Raji (cell line): ENCODE measurements around the gene PPA1.

Source experiments
- POLR2A ChIP-seq: IDR thresholded peaks from 2 replicates; pipeline ENCODE4 v1.6.1; 2011; ENCODE audit warnings: low read depth, low read length, control low read depth; ENCODE audit not compliant: insufficient read depth

The PPA1 gene

DNA sequence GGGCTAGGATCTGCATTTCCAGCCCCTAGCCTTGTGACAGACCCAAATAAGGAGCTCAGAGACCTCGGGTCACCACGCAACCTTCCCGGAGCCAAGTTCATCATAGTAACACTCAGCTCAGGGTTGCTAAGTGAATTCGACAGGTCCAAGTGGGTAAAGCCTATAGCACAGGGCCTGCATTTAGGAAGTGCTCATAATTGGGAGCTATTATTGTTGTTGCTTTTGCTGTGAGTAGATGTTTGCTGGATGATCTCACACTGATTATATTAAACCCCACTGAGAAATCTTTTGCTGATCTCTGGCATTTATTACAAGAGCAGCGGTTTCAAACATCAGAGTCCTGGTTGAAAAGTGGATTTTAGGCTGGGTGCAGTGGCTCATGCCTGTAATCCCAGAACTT is 42.6 kb downstream of the PPA1 start:
- no peak for TF ChIP-seq POLR2A

DNA sequence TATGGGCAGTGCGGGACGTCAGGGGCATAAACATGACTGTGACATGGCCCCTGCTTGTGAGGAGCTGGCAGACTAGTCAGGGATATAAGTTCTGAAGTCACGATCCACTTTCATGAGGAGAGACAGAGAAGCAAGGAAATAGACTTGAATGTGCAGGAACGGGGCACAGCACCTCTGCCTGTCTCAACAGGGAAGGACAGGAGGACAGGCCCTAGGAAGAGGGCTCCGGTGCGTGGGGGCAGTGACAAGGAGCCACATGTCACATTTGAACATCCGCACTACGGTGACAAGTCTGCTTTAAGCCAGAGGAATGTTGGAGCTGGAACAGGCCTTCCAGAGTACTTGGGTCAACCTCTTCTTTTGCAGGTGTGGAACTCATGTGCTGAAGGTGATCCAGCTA is 43.1 kb downstream of the PPA1 start:
- TF ChIP-seq POLR2A, result no peak

DNA sequence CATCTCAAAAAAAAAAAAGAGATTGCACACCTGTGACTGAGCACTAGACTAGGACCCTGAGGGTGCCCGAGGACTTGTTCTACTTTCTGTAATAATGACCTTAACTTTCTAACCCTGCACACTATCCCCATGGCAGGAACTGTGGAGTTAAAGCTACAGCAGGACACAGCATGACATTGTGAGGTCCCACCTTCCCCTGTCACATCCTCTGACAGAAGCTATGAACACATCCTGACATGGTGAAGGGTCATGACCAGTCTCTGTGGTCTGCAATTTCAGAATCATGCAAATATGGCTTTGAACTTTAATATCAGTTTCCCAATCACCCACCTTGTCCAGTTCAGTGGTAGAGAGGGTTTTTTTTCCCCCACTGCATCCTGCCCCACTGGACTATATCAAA is 44.5 kb downstream of the PPA1 start:
- no peak for TF ChIP-seq POLR2A

DNA sequence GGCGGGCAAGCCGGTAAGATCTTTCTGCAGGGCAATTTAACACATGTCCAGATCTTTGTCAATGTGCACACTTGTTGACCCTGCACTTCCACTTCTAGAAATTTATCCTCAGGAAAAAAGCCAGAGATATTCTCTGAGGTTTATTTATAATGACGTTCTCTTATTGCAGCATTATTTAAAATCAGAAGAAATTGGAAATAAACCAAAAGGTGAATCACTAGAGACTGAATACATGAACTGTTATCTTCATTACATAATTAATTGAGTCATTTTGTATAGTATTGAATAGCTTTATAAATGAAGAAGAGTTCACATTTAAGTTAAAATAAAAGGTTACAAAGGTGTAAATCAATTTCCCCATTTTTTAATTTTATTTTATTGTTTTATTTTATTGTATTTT is 46.7 kb downstream of the PPA1 start:
- no peak for TF ChIP-seq POLR2A

DNA sequence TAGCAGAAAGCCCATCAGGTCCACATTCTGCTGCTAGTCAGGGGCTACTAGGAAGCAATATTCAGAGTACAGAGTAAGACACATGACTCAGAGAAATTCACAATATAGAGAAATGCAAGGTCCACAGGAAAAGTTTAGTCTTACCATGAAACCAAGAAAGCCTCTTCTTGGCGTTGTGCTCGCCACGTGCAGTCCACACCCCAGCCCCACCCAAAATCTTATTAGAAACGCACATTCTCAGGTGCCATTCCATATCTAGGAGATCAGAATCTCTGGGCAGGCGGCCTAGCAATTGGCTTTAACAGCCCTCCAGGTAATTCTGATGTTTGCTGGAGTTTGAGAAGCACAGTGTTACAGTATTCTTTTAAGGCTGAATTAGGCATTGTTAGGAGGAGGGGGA is 47.1 kb downstream of the PPA1 start:
- TF ChIP-seq POLR2A, result no peak

DNA sequence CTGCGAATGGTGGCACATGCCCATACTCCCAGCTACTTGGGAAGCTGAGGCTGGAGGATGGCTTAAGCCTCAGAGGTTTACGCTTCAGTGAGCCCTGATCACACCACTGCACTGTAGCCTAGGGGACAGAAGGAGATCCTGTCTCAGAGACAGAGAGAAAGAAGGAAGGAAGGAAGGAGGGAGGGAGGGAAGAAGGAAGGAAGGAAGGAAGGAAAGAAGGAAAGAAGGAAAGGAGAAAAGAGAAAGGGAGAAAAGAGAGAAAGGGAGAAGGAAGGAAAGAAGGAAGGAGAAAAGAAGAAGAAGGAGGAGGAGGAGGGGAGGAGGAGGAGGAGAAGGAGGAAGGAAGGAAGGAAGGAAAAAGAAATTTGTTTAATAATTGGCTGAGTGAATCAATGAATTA is 49.9 kb downstream of the PPA1 start:
- no peak for TF ChIP-seq POLR2A

DNA sequence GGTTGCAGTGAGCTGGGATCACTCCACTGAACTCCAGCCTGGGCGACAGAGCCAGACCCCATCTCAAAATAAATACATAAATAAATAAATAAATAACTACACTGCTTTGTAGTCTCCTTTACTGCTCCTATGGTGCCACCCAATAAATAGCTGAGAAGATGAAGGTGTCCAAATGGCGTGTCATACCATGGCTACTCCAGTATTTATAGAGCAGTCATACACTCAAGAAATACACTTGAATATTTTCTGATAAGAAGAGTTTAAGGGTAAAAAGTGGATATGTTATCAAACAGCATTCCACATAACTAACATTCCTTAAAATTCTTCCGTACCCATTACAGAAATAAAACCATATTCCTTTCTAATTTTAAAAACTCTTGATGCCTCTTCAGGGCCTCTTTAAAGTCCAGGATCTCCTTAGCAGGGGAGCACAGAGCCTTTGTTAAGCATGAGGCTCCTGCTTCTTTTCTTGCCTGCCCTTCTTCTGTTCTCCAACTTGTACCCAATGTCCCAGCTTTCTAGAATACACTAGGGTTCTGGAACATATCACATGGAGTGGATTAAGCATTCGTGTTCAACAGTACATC is 55.0 kb downstream of the PPA1 start:
- no peak for TF ChIP-seq POLR2A

DNA sequence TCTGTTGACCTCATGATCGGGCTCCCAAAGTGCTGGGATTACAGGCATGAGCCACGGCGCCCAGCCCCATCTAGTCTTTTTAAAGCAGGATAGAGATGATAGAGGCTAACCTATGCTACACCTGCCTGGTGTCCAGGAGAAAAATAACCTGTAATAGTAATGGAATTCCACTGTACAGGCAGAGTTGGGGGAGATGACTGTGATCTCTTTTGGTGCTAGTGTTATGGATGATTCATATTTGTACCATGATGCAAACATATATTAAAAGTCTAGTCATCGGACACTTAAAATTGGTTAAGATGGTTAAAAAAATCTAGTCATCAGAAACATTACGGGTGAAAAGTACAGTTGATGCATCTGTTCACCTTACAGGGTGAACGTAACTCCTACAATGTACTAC is 56.8 kb downstream of the PPA1 start:
- no peak for TF ChIP-seq POLR2A

DNA sequence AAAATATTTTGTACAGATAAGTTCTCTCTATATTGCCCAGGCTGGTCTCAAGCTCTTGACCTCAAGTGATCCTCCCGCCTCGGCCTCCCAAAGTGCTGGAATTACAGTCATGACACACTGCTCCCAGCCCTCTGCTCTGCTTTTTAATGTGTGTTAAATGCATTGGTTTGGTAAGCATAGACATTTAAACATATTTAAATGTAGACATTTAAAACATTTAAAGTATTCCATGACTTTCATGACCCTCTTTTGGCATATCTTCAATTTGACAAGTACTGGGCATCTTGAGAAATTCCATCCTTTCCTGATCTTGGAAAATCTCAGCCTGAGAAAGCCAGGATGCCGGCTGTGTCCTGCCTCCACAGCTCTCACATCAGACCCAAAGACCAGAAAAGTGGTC is 57.7 kb downstream of the PPA1 start:
- TF ChIP-seq POLR2A, result no peak

DNA sequence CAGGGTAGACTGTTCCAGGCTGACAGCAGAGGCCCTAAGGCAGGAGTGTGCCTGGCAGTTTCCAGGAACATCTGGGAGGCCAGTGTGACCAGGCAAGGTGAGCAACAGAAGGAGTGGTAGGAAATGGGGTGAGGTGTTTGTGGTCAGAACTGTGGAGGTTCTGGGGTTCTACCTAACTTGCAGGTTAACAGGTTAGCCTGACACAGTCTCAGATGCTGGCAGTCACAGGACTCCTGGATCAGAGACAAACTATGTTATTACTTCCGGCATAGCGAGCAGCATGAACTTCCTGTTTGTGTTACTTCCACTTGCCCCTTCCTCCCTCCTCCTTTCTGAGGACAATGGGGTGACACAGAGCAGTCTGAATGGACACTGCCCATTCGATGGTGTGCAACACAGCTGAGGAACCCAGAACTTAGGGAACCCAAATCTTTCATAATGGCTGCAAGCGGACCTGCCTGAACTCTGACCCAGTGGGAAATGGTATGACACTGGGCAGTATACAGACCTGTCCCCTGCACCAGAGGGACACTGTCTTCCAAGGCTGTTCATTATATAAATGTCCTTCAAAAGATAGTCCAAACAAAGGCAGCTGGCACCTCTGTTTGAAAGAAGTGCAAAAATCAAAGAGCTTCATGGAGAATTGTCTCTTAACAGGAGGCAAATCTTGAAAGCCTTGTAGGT is 59.0 kb downstream of the PPA1 start:
- TF ChIP-seq POLR2A, result no peak

DNA sequence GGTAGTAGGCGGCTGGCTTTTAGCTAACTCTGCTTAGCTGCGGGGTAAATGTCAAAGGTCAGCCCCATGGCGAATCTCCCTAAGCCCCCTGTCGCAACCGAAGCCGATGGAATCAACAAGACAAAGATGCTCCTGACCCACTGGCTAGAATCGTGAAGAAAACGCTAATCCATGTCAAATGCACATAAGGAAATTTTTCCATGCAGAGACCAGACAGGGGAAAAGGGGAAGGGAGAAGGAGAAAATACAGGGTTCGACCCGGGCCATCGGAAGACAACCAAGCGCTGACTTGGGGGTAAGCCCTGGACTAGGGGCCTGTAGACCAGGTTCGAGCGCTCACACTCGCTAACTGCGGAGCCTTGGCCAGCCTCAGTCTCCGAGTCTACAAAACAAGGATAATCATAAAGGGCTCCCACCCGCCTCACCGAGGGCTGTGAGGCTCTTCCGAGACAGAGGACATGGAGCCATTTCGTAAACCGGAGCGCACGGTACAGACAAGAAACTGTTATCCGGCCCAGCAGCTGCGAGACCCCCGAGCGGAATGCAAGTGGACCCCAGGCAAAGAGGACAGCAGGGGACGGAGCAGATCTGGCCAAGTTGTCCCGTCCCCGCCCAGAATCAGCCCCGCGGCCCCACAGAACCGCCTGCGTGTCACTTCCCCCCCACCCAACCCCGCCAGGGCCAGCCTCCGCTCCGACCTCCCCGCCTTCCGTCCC is 63.4 kb downstream of the PPA1 start:
- TF ChIP-seq POLR2A, result no peak

DNA sequence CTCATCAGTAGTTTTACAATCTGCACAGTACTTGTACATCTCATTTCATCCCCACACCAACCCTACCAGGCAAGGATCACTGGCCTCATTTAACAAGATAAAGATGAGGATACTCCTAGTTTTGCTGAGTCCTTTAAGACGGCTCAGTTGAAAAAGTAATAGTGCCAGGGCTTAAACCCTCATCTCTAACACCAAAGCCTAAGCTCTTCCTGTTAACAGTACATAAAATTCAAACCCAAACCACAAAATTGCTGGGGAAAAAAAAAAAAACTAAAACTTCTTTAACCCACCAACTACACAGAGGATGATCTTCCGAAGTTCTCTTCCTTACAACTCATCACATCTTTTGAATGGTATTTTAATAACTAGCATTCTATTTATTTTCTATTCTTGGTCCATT is 64.2 kb downstream of the PPA1 start:
- TF ChIP-seq POLR2A, result no peak

DNA sequence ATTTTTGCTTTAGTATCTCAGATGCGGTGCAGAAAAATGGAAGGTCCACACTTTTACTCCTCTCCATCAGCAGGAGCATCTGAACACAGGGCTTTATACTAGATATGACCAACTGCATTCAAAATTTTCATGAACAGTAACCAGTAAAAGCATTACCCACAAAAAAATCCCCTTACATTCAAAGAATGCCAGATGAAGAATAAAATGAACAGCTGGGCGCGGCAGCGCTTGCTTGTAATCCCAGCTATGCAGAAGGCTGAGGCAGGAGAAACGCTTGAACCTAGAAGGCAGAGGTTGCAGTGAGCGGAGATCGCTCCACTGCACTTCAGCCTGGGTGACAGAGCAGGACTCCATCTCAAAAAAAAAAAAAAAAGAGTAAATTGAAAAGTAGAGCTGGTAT is 66.0 kb downstream of the PPA1 start:
- no peak for TF ChIP-seq POLR2A

DNA sequence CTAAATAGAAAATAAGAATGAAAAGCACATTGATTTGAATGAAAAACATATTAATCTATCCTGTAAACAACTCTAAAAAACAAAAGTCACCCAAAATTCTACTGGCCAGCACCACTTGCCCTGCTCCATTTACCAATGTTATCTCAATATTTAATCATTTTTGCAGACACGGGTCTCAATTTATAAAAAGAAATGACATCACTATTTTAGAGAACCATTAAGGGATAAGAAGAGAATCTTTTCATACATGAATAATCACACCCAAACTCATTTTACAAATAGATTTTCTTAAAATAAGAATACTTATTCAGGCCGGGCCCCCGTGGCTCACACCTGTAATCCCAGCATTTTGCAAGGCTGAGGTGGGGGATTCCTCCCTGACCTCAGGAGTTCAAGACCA is 66.8 kb downstream of the PPA1 start:
- no peak for TF ChIP-seq POLR2A

DNA sequence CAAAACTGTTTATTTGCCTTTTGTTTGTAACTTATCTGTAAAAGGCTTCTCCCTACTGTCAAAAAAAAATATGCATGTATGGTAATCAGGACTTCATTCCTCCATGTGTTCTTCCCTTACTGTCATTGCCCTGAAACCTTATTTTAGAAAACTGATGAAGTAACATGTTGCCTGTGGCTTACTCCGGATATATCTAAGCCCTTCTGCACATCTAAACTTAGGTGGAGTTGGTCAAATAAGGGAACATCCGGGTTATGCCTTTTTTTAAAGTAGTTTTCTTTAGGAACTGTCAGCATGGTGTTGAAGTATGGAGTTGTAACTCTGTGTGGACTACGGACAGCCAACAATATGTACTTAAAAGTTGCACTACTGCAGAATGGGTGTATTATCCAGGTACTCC is 69.1 kb downstream of the PPA1 start:
- TF ChIP-seq POLR2A, result no peak

DNA sequence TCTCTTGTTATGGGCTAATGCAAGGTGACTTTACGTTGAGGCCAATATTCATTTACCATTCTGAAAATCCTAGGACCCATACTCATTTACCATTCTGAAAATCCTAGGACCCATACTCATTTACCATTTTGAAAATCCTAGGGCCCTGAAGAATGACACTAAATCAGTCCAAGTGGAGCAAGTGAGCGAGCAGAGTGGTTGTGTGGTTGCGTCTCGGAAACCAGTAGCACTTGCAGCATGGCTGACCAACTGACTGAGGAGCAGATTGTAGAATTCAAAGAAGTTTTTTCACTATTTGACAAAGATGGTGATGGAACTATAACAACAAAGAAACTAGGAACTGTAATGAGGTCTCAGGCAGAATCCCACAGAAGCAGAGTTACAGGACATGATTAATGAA is 69.8 kb downstream of the PPA1 start:
- no peak for TF ChIP-seq POLR2A

DNA sequence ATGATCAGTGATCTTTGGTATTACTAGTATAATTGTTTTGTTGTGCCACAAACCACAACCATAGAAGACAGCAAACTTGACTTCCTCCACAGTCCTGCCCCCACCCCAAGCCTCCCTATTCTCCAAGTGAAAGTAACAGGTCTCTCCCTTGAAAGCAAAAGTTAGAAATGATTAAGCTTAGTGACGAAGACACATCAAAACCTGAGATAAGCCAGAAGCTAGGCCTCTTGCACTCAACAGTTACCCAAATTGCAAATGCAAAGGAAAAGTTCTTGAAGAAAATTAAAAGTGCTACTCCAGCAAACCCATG is 70.4 kb downstream of the PPA1 start:
- no peak for TF ChIP-seq POLR2A
